NOMO-1 (cell line): Measurements from ENCODE around the gene CPSF4.
"Not testable (repeated sequence)": the region's sequence is repeated elsewhere in the genome, so short reads cannot be mapped to it uniquely, and the experiment has no call there.

ENCODE experiments used
- DNase-seq, 2 experiments: peaks; one replicate each; lab custom pipeline; 2025; ENCODE audit not compliant: unreplicated experiment in 2 of 2; lab: John Stamatoyannopoulos, UW

CPSF4 gene

DNA sequence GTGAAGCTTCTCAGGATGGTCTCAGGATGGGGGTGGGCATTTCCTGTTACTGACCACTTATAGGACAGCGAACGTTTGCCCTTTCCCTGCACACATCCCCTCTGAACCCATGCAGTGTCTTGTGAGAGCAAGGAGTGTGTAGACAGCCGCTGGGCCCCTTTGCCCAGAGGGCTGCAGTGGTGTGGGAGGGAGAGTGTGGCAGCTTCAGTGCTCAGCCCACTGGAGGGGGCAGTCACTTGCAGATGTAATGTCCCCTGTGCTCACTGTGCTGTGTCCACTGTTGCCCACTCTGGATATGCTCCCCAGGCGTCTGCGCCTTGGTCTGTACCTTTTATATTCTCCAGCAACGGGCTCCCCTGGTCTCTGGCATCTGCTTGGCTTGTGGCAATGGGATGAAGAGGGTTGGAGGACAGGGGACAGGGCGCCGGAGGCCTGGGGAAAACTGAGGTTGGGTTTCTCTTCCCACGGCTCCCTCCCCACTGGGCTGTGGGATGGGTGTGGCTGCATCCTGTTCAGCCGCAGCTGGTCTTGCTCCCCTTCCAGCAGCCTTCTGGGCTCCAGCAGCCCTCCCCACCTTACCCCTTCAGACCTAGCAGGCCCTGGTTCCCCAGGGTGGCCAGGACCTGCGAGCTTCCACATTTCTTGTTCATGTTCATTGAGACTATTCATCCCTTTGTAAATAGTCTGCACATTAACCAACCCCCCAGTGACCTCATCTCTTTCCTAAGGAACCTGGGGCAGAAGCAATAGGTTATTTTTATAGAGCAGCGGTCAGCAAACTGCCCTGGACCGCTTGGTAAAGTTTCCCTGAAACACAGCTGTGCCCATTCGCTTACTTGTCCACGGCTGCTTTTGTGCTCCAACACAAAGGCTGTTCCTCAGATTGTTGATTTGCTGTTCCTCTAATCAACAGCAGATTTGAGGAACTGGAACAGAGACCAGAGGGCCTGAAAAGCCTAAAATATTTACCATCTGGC is 40.0 kb downstream of the CPSF4 start:
- no peak for DNase-seq

GRCh38 chr7:99485094-99485493 is 46.4 kb downstream of the CPSF4 start:
- DNase-seq: no peak

- DNase-seq: no peak
Measured at GRCh38 chr7:99489235-99489634, 50.5 kb downstream of the CPSF4 start.

GRCh38 chr7:99490878-99491277 is 52.1 kb downstream of the CPSF4 start:
- DNase-seq: no peak

- DNase-seq: no peak
Measured at GRCh38 chr7:99493823-99494222, 55.1 kb downstream of the CPSF4 start.

DNA sequence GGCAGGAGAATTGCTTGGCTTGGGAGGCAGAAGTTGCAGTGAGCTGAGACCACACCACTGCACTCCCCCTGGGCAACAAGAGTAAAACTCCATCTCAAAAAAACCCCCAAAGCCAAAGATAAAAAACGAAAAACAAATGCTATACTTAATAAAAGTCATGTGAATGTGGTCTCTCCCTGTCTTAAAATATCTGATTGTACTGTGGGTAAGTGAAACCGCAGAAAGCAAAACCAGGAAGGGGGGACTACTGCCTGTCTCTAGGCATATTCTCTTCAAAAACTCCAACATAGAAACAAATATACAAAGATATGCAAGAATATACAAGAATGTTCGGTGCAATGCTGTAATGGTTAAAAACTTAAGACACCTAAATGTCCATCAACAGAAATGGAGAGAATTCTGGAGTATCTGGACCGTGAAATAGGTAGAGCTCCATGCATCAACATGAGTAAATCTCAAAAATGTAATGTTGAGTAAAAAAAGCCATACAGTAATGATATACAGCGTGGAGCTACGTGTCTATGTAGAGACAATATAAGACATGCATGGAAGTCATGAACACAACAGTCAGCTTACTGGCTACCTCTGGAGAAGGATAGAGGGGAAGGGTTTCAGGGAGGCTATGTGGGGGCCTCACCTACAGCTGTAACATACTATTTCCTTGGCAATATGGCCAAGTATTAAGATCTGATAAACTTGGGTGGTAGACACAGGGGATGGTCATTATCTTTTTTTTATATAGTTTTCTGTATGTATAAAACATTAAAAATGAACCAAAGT is 59.2 kb downstream of the CPSF4 start:
- peak in 1 of 2 experiments; percentile 30 for DNase-seq

GRCh38 chr7:99498546-99498944 is 59.8 kb downstream of the CPSF4 start:
- DNase-seq: no peak

GRCh38 chr7:99499371-99499720 is 60.6 kb downstream of the CPSF4 start:
- DNase-seq: peak; percentile 41 to 68

DNA sequence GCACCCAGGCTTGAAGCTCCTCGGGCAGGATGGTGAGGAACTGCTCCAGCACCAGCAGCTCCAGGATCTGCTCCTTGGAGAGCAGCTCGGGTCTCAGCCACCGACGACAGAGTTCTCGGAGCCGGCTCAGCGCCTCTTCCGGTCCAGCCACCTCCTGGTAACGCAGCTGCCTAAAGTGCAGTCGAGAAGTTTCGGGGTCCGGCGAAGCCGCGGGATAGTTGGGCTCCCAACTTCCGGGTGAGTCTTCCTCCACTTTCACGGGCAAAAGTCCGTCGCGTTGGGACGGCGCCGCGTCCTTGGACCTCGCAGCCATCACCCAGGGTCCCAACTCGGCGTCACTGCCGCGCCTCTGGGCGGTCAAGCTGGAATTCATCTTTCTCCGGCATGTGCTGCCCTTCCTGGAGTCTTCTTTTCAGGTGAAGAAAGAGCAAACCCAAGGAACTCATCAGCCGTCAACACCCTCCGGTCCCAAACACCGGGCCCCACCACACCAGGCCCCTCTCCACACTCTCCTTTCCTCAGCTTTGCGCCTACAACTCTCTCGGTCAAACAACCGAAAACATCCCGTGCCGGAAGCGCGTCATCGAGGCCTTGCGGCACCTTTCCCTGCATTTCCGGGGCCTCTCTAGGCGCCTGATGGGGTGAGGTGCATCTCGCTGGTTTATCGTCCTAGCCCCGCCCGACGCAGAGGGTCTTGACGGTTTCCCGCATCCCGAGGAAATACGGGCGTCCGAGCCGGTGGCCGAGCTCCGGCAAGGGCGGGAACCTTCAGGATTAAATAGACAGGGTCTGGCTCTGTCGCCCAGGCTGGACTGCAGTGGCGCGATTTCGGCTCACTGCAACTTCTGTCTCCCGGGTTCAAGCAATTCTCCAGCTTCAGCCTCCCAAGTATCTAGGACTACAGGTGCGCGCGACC is 61.2 kb downstream of the CPSF4 start, which contains the start of gene ZNF394:
Gene ZNF394, minus strand, starts transcription at position 561 of the 916 bp plus-strand sequence. Its CDS starts 188 bp downstream, at position 373.
- peak; percentile 96 to 99 for DNase-seq

DNA sequence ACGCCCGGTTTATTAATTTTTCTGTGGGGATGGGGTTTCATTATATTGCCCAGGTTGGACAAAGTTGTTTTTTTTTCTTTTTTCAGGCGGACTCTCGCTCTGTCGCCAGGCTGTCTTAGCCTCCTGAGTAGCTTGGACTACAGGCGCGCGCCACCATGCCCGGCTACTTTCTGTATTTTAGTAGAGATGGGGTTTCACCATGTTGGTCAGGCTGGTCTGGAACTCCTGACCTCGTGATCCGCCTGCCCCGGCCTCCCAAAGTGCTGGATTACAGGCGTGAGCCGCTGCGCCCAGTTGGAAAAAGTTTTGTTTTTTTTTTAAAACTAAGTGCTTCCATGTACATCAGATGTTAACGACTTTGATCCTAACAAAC is 61.9 kb downstream of the CPSF4 start:
- DNase-seq: no peak

DNA sequence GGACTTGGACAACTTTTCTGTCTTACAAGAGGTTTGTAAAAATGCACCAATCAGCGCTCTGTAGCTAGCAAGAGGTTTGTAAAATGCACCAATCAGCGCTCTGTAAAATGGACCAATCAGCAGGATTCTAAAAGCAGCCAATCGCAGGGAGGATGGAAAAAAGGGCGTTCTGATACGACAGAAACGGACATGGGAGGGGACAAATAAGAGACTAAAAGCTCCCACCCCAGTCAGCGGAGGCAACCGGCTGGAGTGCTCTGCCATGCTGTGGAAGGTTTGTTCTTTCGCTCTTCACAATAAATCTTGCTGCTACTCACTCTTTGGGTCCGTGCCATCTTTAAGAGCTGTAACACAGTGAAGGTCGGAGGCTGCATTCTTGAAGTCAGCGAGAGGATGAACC is 62.5 kb downstream of the CPSF4 start:
- DNase-seq: not testable (repeated sequence)

DNA sequence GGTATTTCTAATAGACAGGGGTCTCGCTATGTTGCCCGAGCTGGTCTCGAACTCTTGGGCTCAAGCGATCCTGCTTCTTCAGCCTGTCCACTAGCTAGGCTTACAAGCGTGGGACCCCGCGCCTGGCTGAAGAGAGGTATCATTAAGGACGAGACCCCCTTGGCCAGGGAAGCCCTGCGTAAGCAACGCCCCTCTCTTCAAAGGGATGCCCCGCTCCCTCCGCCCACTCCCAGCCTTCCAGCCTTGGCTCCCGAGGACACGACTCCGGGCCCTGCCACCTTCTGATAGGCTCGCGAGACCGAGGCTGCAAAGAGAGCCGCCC is 65.5 kb downstream of the CPSF4 start:
- no peak for DNase-seq

- peak; percentile 99 to 100 for DNase-seq
Measured at GRCh38 chr7:99504603-99505323, 66.0 kb downstream of the CPSF4 start, which contains the start of gene ZKSCAN5. Gene ZKSCAN5, plus strand, starts transcription at chr7:99504662. Its CDS starts 1,383 bp downstream, at chr7:99506045.

GRCh38 chr7:99505324-99505662 is 66.5 kb downstream of the CPSF4 start:
- peak in 1 of 2 experiments; percentile 48 for DNase-seq
